GM12878 (cell line): ENCODE measurements around the gene SP6. TPM values are rescaled to one million over a fixed set of nuclear protein-coding genes. Genes with fewer than 3 reads are reported as not detected.

ENCODE experiments used
- ATAC-seq: fragments of 200-7000 bp; cut with Tn5 transposase; 3 replicates; pipeline ENCODE4 v1.9.1; 2020; ENCODE audit warnings: mild to moderate bottlenecking, moderate library complexity
- BruUV-seq: library from RNA; stranded (reverse); fragments of 400-500 nt; replicated peaks from 2 replicates; lab custom pipeline; 2021; lab: Mats Ljungman, UMichigan
- CTCF ChIA-PET: fragments of 300-600 bp; sonication (Branson Sonifier 250); formaldehyde crosslinking; extraction: SDS; loops from one replicate; lab custom pipeline; 2021; ENCODE audit warnings: inconsistent platforms; lab: Yijun Ruan, JAX
- POLR2A ChIA-PET: fragments of 350-600 bp; formaldehyde crosslinking; extraction: SDS; loops from one replicate; lab custom pipeline; 2021; ENCODE audit warnings: inconsistent platforms; lab: Charles Lee
- RAD21 ChIA-PET: fragments of 300-600 bp; sonication (Branson Sonifier 250); formaldehyde crosslinking; loops from one replicate; lab custom pipeline; 2023; ENCODE audit warnings: antibody characterized with exemption; ENCODE audit not compliant: unreplicated experiment; lab: Charles Lee
- SMC1A ChIA-PET: fragments of 300-600 bp; sonication (Branson Sonifier 250); formaldehyde crosslinking; loops from one replicate; lab custom pipeline; 2023; ENCODE audit not compliant: unreplicated experiment, uncharacterized antibody; lab: Charles Lee
- DNase-seq: peaks from one replicate; pipeline ENCODE4 v3.0.0-alpha.2; 2011; ENCODE audit warnings: low read depth, low spot score
- FAIRE-seq: peaks from 3 replicates; lab custom pipeline; 2011; peaks lifted over from hg19 to GRCh38; lab: Jason Lieb, UNC
- H2AFZ ChIP-seq: 2 replicates; pipeline ENCODE4 v1.6.0; 2011; ENCODE audit warnings: low read depth, low read length, control low read depth; ENCODE audit not compliant: control insufficient read depth
- H3K27ac ChIP-seq: 2 replicates; pipeline ENCODE4 v1.5.1; 2011; ENCODE audit warnings: control low read depth; ENCODE audit not compliant: control insufficient read depth, insufficient read depth
- H3K27me3 ChIP-seq, 2 experiments: replicated peaks in 1 of 2; 2 replicates each; pipeline versions ENCODE4 v1.6.0 to v1.6.1; 2011; ENCODE audit warnings: low read length in 1 of 2; ENCODE audit not compliant: control insufficient read depth in 2 of 2, insufficient read depth in 2 of 2
- H3K36me3 ChIP-seq, 2 experiments: 2 replicates each; pipeline ENCODE4 v1.5.1; 2011; ENCODE audit warnings: low read length in 1 of 2; ENCODE audit not compliant: control insufficient read depth in 2 of 2, insufficient read depth in 2 of 2
- H3K4me1 ChIP-seq: 2 replicates; pipeline ENCODE4 v1.6.1; 2011; ENCODE audit warnings: mild to moderate bottlenecking, low read length, moderate library complexity, mixed read lengths; ENCODE audit not compliant: control insufficient read depth, insufficient read depth
- H3K4me2 ChIP-seq: 2 replicates; pipeline ENCODE4 v1.6.0; 2011; ENCODE audit warnings: control low read depth; ENCODE audit not compliant: control insufficient read depth, insufficient read depth
- H3K4me3 ChIP-seq: fragments of 200-600 bp; sonication (generic); 2 replicates; pipeline ENCODE4 v1.5.1; 2016
- H3K79me2 ChIP-seq: 2 replicates; pipeline ENCODE4 v1.6.0; 2011; ENCODE audit warnings: low read length; ENCODE audit not compliant: control insufficient read depth, insufficient read depth
- H3K9ac ChIP-seq: 2 replicates; pipeline ENCODE4 v1.8.0; 2011; ENCODE audit warnings: low read length, control low read depth, mixed read lengths; ENCODE audit not compliant: control insufficient read depth, insufficient read depth
- H3K9me3 ChIP-seq: replicated peaks from 3 replicates; pipeline ENCODE4 v1.5.1; 2011; ENCODE audit warnings: mild to moderate bottlenecking, low read length; ENCODE audit not compliant: control insufficient read depth, insufficient read depth
- H4K20me1 ChIP-seq: 2 replicates; pipeline ENCODE4 v1.6.0; 2011; ENCODE audit not compliant: control insufficient read depth, insufficient read depth
- ATF7 ChIP-seq: fragments of 450-650 bp; IDR thresholded peaks from 2 replicates; pipeline ENCODE4 v1.6.1; 2016; ENCODE audit warnings: low read depth, mild to moderate bottlenecking
- CBX3 ChIP-seq: fragments of 200-600 bp; sonication (generic); IDR thresholded peaks from 2 replicates; pipeline ENCODE4 v1.6.1; 2016; ENCODE audit warnings: low read depth, borderline replicate concordance
- EED ChIP-seq: sonication (generic); IDR thresholded peaks from 2 replicates; pipeline ENCODE4 v1.6.1; 2016; ENCODE audit warnings: antibody characterized with exemption, low read depth
- EGR1 ChIP-seq, 2 experiments: IDR thresholded peaks; 1 replicate in 1 of 2; 2 replicates in 1 of 2; pipeline ENCODE4 v1.6.1; 2011 to 2012; ENCODE audit warnings: low read depth in 2 of 2, low read length in 2 of 2, borderline replicate concordance in 1 of 2, mild to moderate bottlenecking in 1 of 2, moderate library complexity in 1 of 2
- ETV6 ChIP-seq, 2 experiments: fragments of 450-650 bp in 1 of 2; IDR thresholded peaks in 1 of 2; conservative IDR thresholded peaks in 1 of 2; 2 replicates each; pipeline ENCODE4 v1.6.1; 2014; ENCODE audit warnings: antibody characterized with exemption in 1 of 2, borderline replicate concordance in 1 of 2, low read depth in 1 of 2, mild to moderate bottlenecking in 1 of 2, moderate library complexity in 1 of 2
- GATAD2B ChIP-seq: fragments of 450-650 bp; conservative IDR thresholded peaks from 2 replicates; pipeline ENCODE4 v1.6.1; 2017; ENCODE audit warnings: low read depth, mild to moderate bottlenecking, moderate library complexity
- RAD21 ChIP-seq: IDR thresholded peaks from 2 replicates; pipeline ENCODE4 v1.6.1; 2011; ENCODE audit warnings: mild to moderate bottlenecking, low read depth, low read length, moderate library complexity; ENCODE audit not compliant: insufficient read depth
- RB1 ChIP-seq: fragments of 450-650 bp; formaldehyde crosslinking; IDR thresholded peaks from 2 replicates; pipeline ENCODE4 v1.6.1; 2017; ENCODE audit warnings: mild to moderate bottlenecking, borderline replicate concordance
- SIN3A ChIP-seq: IDR thresholded peaks from 2 replicates; pipeline ENCODE4 v1.6.1; 2012; ENCODE audit warnings: low read depth, low read length, improper control_type of control experiment
- STAT1 ChIP-seq: fragments of 450-650 bp; conservative IDR thresholded peaks from 2 replicates; pipeline ENCODE4 v1.6.1; 2014; ENCODE audit warnings: antibody characterized with exemption, mild to moderate bottlenecking
- TBL1XR1 ChIP-seq: IDR thresholded peaks from 2 replicates; pipeline ENCODE4 v1.6.1; 2012; ENCODE audit warnings: low read depth, low read length, improper control_type of control experiment
- ZBED1 ChIP-seq: IDR thresholded peaks from 2 replicates; pipeline ENCODE4 v1.6.1; 2016; ENCODE audit warnings: borderline replicate concordance
- ZSCAN29 ChIP-seq: fragments of 450-650 bp; IDR thresholded peaks from 2 replicates; pipeline ENCODE4 v1.6.1; 2017; ENCODE audit warnings: mild to moderate bottlenecking, moderate library complexity
- WGBS: methylation state at CpG from one replicate; pipeline ENCODE4 v1.1.6; 2016; ENCODE audit warnings: low lambda C conversion rate; ENCODE audit not compliant: insufficient replicate concordance, insufficient coverage; ENCODE audit errors: missing lambda C conversion rate; 5-methylcytosine and 5-hydroxymethylcytosine counted together
- in situ Hi-C: fragments of 300-500 bp; cut with MboI; formaldehyde crosslinking; loops from 9 replicates; pipeline ENCODE4 v1.14.3; 2018; ENCODE audit warnings: mixed read lengths
- intact Hi-C: fragments of 100-400 bp; cut with micrococcal nuclease; formaldehyde crosslinking; loops from one replicate; pipeline ENCODE4 v1.14.2; 2022; ENCODE audit not compliant: unreplicated experiment
- polyA plus RNA-seq, 11 experiments: library from polyadenylated mRNA; depleted of rRNA in 4 of 11; unstranded in 6 of 11; stranded (reverse) in 5 of 11; fragments of >200 nt; fragmentation: Nextera tagmentation in 4 of 11; fragmentation: Illumina TruSeq in 1 of 11; extraction: Ambion mirVana in 4 of 11; extraction: Trizol in 1 of 11; gene quantifications; 1 replicate in 1 of 11; 2 replicates in 10 of 11; pipeline versions ENCODE4 v1.2.1 to v1.2.3, GENCODE V29; 2011 to 2016; ENCODE audit warnings: inconsistent platforms in 2 of 11, missing spikeins in 2 of 11, low read depth in 1 of 11
- total RNA-seq, 4 experiments: library from RNA; depleted of rRNA in 3 of 4; stranded (reverse); fragments of >200 nt in 3 of 4; fragmentation: Illumina TruSeq in 1 of 4; extraction: Trizol in 1 of 4; gene quantifications; 2 replicates each; pipeline versions ENCODE4 v1.2.1 to v1.2.3, GENCODE V29; 2013 to 2021
- TF ChIP-seq, protein P1 (sequence below): IDR thresholded peaks from 2 replicates; pipeline ENCODE4 v1.6.1; 2011; ENCODE audit warnings: borderline replicate concordance, low read depth, mild to moderate bottlenecking, moderate library complexity, mixed read lengths, low read length; ENCODE audit not compliant: insufficient read depth; ENCODE audit errors: extremely low read length
- TF ChIP-seq, protein P2 (sequence below): fragments of 450-650 bp; IDR thresholded peaks from 2 replicates; pipeline ENCODE4 v1.6.1; 2016; ENCODE audit warnings: mild to moderate bottlenecking

SP6 gene
- total and polyA plus RNA-seq, 10 of the 15 experiments (the other 5 are each of a cell fraction or from before 2014, with no cell fraction given): 0.05 to 0.15 (median 0.06) TPM; not detected in 7

DNA sequence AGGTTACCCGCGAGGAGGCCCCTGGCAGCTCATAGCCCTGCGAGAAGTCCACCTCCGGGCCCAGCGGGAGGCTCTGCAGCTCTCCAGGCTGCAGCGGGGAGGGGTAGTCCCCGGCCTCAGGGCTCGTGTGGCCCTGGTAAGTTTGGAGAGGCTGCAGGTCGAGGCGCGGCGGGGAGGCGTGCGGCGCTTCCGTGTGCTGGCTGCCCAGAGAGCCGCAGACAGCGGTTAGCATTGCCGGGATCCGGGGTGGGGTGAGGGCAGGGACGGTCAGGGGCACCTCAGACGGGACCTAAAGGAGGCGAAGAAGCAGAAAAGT lies 2.8 kb downstream of the SP6 start:
- ATAC-seq: no peak
- H3K9ac ChIP-seq: no peak overlapping the region
- no peak overlapping the region for H3K27ac ChIP-seq
- 47% methylated on average over 22 of the region's 23 CpGs for WGBS
- peaks cover 9% of the 10 kb centered on the region for H3K4me1 ChIP-seq
- ChIA-PET POLR2A (no interaction called here), SMC1A (interaction anchor here (0.7 to 13.1 kb wide), 4 partner anchors 7 to 102 kb away, joined by 3 to 231 read pairs (median 4); partner anchors contain the start of genes SCRN2 and SP2), CTCF (interaction anchor here (0.6 to 12.4 kb wide), 8 partner anchors 13 to 743 kb away, joined by 3 to 502 read pairs (median 3); partner anchors contain the start of genes CDK5RAP3 and SP2), RAD21 (interaction anchor here (1.0 to 2.4 kb wide), 2 partner anchors 42 to 43 kb away, joined by 3 to 6 read pairs; no protein-coding TSS in a partner anchor)
- TF ChIP-seq STAT1: no peak
- TF ChIP-seq, protein P1, sequence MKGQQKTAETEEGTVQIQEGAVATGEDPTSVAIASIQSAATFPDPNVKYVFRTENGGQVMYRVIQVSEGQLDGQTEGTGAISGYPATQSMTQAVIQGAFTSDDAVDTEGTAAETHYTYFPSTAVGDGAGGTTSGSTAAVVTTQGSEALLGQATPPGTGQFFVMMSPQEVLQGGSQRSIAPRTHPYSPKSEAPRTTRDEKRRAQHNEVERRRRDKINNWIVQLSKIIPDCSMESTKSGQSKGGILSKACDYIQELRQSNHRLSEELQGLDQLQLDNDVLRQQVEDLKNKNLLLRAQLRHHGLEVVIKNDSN: no peak
- no peak for TF ChIP-seq ZBED1
- TF ChIP-seq, protein P2, sequence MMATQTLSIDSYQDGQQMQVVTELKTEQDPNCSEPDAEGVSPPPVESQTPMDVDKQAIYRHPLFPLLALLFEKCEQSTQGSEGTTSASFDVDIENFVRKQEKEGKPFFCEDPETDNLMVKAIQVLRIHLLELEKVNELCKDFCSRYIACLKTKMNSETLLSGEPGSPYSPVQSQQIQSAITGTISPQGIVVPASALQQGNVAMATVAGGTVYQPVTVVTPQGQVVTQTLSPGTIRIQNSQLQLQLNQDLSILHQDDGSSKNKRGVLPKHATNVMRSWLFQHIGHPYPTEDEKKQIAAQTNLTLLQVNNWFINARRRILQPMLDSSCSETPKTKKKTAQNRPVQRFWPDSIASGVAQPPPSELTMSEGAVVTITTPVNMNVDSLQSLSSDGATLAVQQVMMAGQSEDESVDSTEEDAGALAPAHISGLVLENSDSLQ: no peak
- no peak for TF ChIP-seq CBX3
- no peak for TF ChIP-seq EED
- TF ChIP-seq RB1: no peak
- no peak for TF ChIP-seq ZSCAN29
- no peak for TF ChIP-seq EGR1 (IDR thresholded peaks at IDR 0.05; ENCODE audit: borderline replicate concordance in 1 of 2, low read depth in 2 of 2, low read length in 2 of 2)
- no peak for TF ChIP-seq ETV6 (conservative IDR thresholded peaks at IDR 0.05 in 1 of 2, IDR thresholded peaks at IDR 0.05 in 1 of 2; ENCODE audit: borderline replicate concordance in 1 of 2, low read depth in 1 of 2)
- TF ChIP-seq SIN3A: no peak
- no peak for TF ChIP-seq ATF7
- no peak for TF ChIP-seq RAD21
- TF ChIP-seq TBL1XR1: no peak
- no peak for TF ChIP-seq GATAD2B
- H3K4me2 ChIP-seq: no peak overlapping the region
- H3K79me2 ChIP-seq: no peaks in the 10 kb centered on the region
- H4K20me1 ChIP-seq: no peaks in the 10 kb centered on the region
- intact Hi-C loops (no loop called here), in situ Hi-C loops (loop anchor here (10.0 kb wide), 1 partner anchor 777 kb away; the partner anchor contains the start of gene HOXB9)
- H3K4me3 ChIP-seq: no peak overlapping the region
- no peak overlapping the region for H2AFZ ChIP-seq
- DNase-seq: no peak
- H3K9me3 ChIP-seq: no peaks in the 10 kb centered on the region
- H3K36me3 ChIP-seq: no peaks in the 10 kb centered on the region
- peaks cover 22 to 33% of the 10 kb centered on the region in 2 experiments for H3K27me3 ChIP-seq
- BruUV-seq: no TSS peak
- FAIRE-seq: no peak
